Measurements from ENCODE around the gene TSPAN18.

TSPAN18 gene

DNA sequence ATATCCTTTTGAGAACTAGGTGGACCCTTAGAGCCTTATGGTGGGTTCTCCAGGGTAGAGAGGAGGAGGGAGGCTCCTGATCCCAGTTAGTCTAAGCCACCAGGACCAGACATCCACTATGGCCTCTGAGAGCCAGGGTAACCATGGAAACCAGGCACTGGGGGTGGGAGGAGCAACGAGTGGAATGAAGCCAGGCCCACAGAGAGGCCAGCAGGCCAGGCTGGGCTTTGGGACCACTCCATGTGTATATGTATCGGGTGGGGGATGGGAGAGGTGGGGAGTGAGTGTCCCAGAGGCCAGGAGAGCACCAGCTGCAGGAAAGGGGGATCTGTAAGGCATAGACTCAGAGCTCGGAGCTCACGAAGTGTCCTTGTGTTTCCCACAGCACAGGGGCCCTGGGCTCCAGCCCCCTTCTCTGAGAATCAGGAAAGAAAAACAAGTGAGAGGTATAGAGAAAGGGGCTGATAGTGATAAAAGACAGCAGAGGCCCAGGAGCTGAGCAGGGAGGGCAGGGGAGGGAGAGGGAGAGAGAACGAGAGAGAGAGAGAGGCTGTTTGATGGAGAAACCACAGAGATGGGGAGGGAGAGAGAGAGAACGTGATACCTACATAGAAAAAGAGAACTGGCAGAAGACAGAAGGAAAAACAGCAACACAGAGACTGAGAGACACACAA is 15.5 kb upstream of the TSPAN18 start:
- DNase-seq (ENCODE audit: low read depth in 2 of 2): no peak

DNA sequence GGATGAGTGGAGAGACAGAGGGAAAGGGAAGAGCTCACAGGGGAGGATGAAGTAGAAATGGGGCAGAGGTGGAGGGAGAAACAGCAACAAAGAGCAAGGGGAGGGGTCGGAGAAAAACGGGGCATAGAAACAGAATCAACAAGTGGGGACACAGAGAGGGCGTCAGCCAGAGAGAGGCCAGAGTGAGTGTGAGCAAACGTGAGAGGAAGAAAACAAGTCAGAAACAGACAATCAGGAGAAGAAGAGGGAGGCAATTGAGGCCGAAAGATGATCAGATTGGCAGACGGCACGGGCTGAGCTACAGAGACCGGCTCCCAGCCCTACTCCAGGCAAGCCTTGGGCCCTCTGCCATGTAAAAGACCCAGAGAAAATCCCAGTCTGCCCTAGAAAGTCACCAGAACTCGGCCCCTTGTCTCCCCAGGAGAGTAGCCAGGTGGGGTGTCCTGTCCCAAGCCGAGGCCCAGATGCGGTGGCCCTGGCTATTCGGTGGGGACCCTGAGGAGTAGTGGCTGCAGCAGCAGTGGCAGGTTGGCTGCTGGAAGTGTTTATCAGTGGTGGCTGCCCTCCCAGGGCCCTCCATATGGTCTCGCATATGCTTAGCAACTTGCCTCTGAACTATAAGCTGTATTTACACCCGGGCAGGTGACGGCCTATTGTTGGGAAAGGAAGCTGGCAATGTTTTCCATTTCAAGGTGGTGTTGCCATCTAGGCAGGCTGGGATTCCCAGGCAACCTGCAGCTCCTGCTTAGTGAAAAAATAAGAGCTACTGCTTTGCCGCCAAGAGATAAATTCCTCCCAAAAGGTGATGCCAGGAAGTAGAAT is 14.8 kb upstream of the TSPAN18 start:
- DNase-seq (ENCODE audit: low read depth in 2 of 2): no peak

DNA sequence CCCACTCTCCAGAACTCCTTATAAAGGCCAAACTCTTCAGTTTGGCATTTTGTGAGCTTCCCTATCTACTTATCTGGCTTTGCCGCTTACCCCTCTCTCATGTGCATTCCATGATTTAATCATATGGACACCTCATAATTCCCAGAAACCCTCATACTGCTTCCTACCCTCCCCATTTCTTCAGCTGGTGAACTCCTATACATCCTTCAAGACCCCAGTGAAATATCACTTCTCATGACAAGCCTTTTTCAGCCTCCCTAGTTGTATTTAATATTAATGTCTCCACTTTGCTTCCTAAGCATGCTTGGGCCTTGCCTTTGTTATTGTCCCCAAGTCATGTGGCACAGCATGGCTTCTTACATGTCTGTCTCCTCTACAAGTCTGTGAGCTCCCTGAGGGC is 13.7 kb upstream of the TSPAN18 start:
- DNase-seq (ENCODE audit: low read depth in 2 of 2): no peak

DNA sequence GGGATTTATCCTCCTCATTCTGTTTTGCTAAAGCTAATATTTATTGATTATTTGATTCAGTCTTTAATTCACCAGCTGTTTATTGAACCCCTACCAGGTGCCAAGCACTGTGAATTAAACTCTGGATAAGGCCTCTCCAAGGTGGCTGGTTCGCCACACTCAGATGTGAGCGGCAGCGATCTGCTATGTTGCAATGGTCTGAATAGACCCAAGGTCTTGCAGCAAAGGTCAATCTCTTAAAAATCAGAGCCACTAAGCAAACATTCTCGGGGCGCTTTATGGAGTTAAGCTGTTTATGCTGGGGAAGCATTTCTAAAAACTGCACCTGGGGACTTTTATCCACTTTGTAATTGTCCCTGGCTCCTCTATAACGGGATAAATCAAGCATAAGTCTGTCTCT is 10.5 kb upstream of the TSPAN18 start:
- DNase-seq (ENCODE audit: low read depth in 2 of 2): no peak

DNA sequence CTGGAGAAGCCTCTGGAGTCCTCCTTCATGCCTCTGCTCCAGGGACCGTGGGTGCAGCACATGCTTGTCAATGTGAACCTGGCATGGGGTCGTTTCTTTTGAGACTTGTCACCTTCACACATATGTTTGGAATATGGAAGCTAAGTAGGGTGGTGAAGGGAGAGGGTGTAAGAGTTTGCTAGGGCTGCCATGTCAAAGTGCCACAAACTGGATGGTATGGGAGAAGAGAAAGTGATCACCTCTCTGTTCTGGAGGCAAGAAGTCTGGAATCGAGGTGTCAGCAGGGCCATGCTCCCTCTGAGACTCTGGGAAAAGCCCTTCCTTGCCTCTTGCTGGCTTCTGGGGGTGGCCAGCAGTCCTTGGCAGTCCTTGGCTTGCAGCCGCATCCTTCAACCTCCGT is 8.7 kb upstream of the TSPAN18 start:
- DNase-seq (ENCODE audit: low read depth in 2 of 2): no peak

DNA sequence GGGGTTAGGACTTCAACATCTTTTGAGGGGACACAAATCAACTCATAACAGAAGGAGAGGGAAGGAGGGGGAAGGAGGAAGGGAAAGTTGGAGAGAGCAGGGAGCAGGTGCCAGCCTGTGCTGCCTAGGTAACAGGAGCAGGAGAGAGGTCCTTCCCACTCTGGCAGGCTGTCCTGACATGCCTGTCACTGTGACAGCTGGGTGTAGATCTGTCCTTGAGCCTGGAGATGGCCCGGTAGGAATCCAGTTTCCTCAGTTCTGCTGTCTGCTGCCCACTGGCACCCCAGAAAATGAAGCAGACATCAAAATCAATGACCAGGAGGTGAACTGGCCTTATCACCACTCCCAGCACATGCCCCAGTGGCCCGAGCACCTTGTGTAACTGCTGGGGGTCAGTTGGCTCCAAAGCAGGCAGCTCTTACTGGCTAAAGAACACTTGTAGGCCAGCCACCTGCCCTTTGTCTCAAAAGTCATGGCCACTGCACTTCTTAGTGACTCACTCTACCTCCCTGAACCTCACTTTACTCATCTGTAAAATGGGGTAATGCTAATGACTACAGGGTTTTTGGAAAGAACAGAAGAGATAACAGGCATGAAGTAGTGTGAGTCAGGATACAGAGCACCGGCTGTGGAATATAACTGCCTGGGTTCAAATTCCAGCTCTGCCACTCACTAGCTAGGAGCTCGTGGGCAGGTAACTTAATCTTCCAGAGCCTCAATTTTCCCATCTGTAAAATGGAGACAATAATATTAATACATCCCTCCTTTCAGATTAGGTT is 8.0 kb upstream of the TSPAN18 start:
- no peak for DNase-seq (ENCODE audit: low read depth in 2 of 2)

DNA sequence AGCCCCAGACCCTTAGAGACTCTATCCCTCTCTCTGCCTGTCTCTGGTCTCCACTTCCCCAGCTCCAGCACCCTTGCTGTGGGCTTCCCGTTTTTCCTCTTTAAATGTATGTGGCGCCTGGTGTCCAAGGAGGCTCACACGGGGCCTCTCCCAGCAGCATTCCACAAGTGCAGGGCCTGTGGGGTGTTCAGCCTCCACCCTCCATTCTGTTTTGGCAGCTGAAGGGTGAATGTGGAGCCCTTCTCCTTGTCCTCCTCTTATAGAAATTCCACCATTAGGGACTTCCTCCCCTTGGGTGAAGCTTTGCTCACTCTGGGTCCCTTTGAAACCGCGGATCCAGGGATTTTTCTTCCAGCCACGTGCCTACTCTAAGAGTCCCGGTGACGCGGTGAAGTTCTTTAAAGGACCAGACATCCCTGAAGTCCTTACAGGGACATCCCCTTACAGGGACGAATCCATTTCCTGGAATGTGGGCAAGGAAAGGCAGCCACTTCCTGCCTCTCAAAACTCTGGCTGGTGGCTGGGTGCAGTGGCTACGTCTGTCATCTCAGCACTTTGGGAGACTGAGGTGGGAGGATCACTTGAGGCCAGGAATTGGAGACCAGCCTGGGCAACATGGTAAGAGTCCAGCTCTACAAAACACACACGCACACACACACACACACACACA is 1.6 kb upstream of the TSPAN18 start:
- DNase-seq (ENCODE audit: low read depth in 2 of 2): no peak

DNA sequence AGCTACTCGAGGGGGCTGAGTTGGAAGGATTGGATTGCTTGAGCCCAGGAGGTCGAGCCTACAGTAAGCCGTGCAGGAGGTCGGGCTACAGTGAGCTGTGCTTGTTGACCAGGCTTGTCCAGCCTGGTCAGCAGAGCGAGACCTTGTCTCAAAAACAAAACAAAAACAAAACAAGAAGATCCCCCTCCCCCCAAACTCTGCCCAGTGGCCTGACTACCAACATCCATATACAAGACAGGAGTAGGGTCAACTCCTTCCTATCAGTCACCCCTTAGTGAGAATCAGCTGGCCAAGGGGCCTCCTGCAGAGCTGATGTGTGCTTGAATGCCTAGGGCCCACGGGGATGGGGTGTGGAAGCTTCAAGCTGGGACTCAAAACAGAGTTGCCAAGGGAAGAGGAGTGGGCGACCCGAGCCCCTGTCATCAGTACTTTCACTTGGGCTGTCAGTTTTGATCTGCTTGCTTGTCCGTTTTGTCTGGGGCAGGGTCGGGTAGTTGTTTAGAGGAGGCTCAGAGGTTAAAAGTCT is 942 bp upstream of the TSPAN18 start:
- DNase-seq (ENCODE audit: low read depth in 2 of 2): no peak

DNA sequence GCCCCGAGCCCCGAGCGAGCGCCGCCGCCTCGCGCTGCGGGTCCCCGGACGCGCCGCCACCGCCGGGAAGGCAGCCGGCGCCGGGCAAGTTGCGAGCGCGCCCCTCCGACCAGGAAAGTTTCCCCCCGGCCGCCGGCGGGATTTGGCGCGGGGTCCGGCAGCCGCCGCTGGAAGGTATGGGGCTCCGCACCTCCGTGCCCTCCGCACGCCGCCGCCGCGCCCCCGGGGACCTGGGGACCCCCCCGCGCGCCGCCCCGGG is 281 bp downstream of the TSPAN18 start:
- DNase-seq (ENCODE audit: low read depth in 2 of 2): no peak

DNA sequence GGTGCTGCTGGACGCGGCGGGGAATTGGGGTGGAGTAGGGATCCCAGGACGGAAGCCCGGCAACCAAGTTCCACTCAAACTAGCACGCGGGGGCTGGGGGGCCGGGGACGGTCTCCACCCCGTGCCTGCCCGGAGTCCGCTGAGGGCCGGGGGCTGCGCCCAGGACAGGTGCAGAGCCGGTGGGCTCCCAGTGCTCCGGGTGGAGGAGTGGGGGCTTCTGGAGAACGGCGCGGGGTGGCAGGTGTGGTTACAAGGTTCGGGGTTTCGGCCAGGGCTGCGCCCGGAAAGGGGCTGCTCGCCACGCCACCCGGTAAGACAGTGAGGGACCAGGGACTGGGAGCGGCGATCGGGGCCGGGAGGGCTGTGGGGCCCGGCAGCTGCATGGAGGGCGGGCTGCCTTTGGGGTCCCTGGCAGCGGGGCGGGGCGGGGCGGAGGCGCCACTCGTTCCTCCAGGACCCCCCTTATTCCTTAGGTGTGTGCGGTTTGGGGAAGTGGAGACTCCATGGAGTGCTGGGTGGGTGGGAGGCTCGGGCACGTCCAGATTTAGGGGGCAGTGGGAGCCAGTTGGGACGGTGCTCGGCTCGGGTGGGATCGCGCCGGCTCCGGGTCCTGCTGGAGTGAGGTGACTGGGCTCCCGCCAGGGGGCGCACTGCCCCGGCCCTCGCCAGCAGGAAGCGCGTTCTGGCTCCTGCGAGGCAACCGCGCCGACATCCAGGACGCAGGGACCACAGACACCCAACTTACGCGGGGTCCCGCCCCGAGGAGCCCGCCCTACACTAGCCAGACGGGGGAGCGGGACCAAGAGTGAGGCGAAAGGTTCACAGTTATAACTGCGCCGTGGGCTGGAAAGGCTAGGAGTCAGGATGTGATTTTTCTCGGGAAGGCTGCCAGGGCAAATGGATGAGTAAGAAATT is 868 bp downstream of the TSPAN18 start:
- DNase-seq (ENCODE audit: low read depth in 2 of 2): peak; percentile 36 to 50

DNA sequence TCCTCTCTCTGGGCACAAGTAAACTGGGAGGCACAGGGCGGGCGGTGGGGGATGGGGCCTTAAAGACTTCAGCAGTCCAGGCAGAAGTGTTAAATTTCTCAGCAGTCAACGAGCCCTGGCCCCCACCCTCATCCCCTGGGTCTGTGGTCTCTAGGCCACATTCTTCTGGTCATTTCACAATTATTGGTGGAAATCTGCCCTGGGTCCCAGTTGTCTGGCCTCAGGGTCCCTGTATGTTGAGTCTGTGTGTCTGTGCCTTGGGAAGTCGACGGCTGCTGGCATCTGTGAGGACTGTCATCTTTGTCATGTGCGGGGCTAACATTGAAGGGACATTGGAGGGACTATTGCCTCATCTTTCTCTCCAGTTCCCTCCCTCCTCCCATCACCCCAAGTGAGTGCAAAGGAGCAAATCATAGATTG is 1.7 kb downstream of the TSPAN18 start:
- DNase-seq (ENCODE audit: low read depth in 2 of 2): no peak

DNA sequence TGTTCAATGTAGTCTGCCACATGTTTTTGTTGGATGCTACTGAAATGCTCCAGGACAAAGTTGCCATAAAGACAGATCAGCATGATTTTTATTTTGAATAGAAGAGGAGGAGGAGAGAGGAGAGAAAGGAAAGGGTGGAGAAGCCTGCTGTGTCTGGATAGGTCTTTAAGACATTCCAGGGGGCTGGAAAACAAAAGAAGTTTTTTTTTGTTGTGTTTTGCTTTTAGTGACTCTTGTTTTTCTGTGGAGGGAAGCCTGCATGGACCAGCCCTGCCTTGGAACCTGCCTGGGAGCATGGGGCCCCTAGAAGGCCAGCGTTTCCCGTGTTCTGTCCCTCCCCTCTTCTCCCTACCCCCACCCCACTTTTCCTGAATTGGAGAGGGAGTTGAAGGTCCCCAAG is 2.3 kb downstream of the TSPAN18 start:
- DNase-seq (ENCODE audit: low read depth in 2 of 2): no peak

DNA sequence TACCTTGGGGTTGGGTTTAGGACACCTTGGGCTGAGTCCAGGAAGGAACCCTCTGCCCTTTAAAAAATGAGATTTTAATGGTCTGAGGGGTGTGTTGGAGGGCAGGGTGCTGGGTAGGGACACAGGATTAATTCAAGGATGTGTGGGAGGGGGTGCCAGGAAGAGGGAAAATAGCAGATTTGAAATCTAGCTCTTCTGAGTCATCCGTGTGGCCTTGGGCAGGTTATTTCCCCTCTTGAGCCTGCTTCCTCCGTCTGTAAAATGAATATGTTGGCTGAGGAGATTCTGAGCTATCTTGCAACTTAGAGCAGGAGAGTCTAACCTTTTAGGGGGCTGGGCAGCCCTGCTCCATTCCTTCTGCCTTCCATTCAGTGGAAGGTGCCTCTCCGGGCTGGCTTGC is 3.0 kb downstream of the TSPAN18 start:
- DNase-seq (ENCODE audit: low read depth in 2 of 2): no peak

DNA sequence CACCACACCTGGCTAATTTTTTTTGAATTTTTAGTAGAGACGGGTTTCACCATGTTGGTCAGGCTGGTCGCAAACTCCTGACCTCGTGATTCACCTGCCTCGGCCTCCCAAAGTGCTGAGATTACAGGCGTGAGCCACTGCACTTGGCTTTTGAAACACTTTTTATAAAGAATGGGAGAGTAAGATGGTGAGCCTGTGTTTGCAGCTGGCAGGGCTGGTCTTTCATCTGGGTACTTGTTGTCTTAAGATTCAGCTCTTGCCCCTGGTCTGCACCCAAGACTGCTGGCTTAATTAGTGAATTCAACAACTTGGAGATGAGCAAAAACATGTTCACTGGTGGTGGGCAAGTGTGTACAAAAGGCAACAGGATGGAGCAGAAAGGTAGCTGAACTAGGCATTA is 4.0 kb downstream of the TSPAN18 start:
- no peak for DNase-seq (ENCODE audit: low read depth in 2 of 2)

DNA sequence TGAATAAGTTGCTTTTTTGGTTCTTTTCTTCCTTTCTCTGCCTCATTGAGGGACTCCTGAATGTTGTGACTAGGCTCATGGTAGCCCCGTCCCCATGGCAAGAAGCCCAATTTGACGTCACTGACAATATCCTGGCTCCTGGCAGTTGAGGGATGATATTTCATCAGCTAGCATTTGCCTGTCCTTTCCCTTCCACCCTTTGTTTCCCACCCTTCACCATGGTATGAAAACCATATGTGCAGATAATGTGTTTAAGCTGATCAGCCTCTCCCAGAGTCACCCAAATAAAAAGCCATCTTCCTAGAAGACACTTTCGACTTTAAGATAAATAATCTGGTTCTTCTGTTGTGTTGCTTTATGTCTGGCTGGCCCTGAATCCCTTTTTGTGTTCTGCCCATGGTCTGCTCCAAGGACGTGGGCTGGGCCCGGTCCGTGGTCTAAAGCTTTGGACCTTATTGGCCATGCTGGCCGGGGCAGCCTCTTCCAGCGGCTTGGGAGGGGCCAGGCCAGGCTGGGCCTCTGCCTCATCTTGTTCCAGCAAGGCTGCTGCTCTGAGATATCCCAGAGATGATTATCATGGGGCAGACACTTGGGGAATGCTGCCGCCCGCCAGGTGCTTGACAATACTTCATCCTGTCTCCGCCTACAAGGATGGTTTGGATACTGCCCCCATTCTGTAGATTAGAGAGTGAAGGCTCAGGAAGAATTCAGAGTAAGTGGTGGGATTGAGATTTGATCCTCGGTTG is 5.1 kb downstream of the TSPAN18 start:
- no peak for DNase-seq (ENCODE audit: low read depth in 2 of 2)

DNA sequence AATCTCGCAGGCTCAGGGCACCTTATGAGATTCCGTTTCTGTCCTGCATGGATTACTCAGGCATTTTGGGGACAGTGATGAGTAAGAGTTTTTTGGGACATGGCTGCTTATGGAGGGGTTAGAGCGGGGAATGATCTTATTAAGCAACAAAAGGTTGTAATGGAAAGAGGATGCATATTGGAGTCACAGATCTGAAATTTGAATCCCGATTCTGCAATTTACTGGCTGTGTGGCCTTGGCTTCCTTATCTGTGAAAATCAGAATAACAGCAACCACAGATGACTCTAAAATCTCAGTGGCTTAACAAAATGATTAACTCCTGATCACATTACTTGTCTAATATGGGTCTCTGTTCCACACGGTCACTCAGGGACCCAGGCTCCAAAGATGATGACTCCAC is 5.8 kb downstream of the TSPAN18 start:
- DNase-seq (ENCODE audit: low read depth in 2 of 2): no peak

DNA sequence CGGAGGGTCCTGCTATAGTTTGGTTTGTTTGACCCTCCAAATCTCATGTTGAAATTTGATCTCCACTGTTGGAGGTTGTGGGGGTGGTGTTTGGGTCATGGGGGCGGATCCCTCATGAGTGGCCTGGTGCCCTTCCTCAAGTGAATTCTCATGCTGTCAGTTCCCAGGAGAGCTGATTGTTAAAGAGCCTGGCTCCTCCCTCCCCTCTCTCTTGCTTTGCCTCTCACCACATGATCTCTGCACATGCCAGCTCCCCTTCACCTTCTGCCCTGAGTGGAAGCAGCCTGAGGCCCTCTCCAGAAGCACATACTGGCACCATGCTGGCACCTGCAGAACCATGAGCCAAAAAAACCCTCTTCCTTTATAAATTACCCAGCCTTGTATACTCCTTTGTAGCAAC is 7.1 kb downstream of the TSPAN18 start:
- no peak for DNase-seq (ENCODE audit: low read depth in 2 of 2)

DNA sequence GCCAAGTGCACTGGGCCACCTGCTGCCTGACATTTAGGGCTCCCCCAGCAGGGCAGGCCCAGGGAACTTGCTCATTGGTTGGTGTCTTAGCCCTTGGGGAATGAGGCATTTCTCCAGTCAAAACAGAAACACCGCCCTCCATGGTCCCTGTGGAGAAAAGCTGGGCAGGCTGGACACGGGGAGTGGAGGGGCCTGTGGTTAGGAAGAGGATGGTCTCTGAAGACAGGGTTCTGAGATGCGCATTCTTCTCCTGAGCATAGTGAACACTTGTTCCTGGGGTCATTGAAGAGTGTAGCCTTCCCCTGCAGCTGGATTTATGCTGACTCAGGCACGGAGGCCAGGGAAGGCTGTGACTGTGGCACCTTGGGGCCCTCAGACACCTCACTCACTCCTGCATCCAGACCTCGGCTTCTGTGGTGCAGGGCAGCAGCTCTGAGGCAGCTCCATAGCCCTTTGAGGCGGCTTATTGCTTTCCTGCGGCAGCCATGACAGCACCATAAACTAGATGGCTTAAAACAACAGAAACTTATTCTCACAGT is 8.2 kb downstream of the TSPAN18 start:
- no peak for DNase-seq (ENCODE audit: low read depth in 2 of 2)

DNA sequence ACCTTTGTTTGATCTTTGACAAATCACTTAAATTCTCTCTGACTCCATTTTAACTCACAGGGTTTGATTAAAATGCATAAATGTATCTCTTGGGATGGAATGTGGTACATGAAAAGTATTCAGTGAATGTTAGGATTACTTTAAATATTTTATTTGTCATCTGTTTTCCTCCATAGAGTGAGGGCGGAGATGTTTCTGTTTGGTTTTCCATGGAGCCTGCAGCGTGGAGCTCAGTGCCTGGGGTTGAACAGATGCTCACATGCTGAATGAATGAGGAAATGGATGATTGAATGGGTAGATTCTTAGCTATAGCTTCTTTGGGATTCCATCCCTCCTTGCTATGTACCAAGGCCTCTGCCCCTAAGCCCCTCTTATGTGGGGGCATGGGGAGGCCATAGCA is 10.0 kb downstream of the TSPAN18 start:
- no peak for DNase-seq (ENCODE audit: low read depth in 2 of 2)
